Left lung (tissue), 10 donors: ENCODE data around the gene DDX41. TPM values are rescaled to one million over a fixed set of nuclear protein-coding genes. Genes with fewer than 3 reads are reported as not detected.

Source experiments
- ATAC-seq: fragments of 200-7000 bp; cut with Tn5 transposase; one replicate; pipeline ENCODE4 v1.9.1; 2020; ENCODE audit warnings: moderate library complexity
- DNase-seq, 4 donors: peaks; one replicate each; pipeline ENCODE4 v3.0.0-alpha.2; 2013 to 2020
- H3K27ac ChIP-seq, 2 donors: fragments of 200-600 bp; sonication (generic) in 1 of 2; one replicate each; pipeline versions ENCODE4 v1.5.0 to v1.8.0; 2020 to 2021
- H3K27me3 ChIP-seq, 2 donors: fragments of 200-600 bp; sonication (generic) in 1 of 2; one replicate each; pipeline versions ENCODE4 v1.5.0 to v1.8.0; 2020 to 2021
- H3K36me3 ChIP-seq, 2 donors: fragments of 200-600 bp; sonication (generic) in 1 of 2; one replicate each; pipeline versions ENCODE4 v1.5.0 to v1.8.0; 2020 to 2021
- H3K4me1 ChIP-seq, 2 donors: fragments of 200-600 bp; one replicate each; pipeline ENCODE4 v1.8.0; 2021
- H3K4me3 ChIP-seq, 2 donors: fragments of 200-600 bp; sonication (generic) in 1 of 2; one replicate each; pipeline versions ENCODE4 v1.5.0 to v1.8.0; 2020 to 2021; ENCODE audit warnings: mild to moderate bottlenecking in 1 of 2
- H3K9me3 ChIP-seq, 2 donors: fragments of 200-600 bp; sonication (generic) in 1 of 2; one replicate each; pipeline versions ENCODE4 v1.5.0 to v1.8.0; 2020 to 2021
- intact Hi-C, 2 donors: fragments of 100-400 bp; cut with DNase I; formaldehyde crosslinking; loops; one replicate each; pipeline versions ENCODE4 v1.11.2 to v1.14.2; 2022
- polyA plus RNA-seq, 6 donors: library from polyadenylated mRNA; unstranded; fragments of 120-200 nt; gene quantifications; one replicate each; pipeline ENCODE4 v1.2.1, GENCODE V29; 2013; ENCODE audit not compliant: insufficient read length in 6 of 6
- total RNA-seq, 2 donors: library from RNA; stranded (reverse); fragmentation: NEBNext Ultra II Directional; extraction: Animal tissue kit (Norgen Biotek cat#: 25700); gene quantifications; one replicate each; pipeline ENCODE4 v1.2.1, GENCODE V29; 2021
- TF ChIP-seq, protein P1 (sequence below), 2 donors: fragments of 200-600 bp; sonication (generic) in 1 of 2; IDR thresholded peaks; one replicate each; pipeline versions ENCODE4 v1.5.0 to v1.8.0; 2021; ENCODE audit warnings: antibody characterized with exemption in 2 of 2
- donor health status: DM: no; HTN: yes; CAD: no.
- donor health status: DM: no; HTN: no; CAD: no.

Gene DDX41
- total and polyA plus RNA-seq, 8 donors = 65.9 to 90.2 (median 81.9) TPM

DNA sequence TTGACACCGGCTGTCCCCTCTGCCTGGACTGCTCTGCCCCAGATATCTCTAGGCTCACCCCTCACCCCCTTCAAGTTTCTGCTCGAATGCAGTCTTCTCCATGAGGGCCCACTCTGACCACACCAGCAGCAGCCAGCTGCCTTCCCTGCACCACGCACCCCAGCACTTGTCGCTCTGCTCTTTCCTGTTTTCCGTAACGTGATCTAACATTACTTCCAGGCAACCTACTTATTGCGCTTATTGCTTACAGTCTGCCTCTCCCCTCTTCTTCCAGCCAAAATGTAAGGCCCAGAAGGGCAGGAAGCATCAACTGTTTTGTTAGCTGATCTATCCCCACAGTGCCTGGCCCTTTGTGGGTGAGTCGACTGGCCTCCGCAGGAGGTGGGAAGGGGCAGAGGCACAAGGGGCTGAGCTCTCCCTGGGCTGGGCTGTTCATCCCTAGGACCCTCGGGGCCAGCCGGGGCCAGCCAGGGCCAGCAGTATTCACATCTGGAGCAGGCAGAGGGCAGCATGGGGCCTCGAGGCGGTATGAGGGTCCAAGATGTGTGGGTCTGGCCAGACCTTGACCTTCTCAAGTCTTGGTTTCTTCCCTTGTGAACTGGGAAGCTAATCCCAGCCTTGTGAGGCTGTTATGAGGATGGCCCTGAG lies 31.7 kb downstream of the DDX41 start:
- Histone ChIP-seq H3K4me3 (no peak overlapping the region), H3K4me1 (peaks cover 3 to 5% of the 10 kb centered on the region in 2 donors), H3K27ac (no peak overlapping the region), H3K36me3 (peaks cover 0 to 90% of the 10 kb centered on the region in 2 donors), H3K27me3 (no peaks in the 10 kb centered on the region), H3K9me3 (no peaks in the 10 kb centered on the region)
- intact Hi-C loops = no loop called here
- DNase-seq (no peak), ATAC-seq (no peak)
- TF ChIP-seq, protein P1, sequence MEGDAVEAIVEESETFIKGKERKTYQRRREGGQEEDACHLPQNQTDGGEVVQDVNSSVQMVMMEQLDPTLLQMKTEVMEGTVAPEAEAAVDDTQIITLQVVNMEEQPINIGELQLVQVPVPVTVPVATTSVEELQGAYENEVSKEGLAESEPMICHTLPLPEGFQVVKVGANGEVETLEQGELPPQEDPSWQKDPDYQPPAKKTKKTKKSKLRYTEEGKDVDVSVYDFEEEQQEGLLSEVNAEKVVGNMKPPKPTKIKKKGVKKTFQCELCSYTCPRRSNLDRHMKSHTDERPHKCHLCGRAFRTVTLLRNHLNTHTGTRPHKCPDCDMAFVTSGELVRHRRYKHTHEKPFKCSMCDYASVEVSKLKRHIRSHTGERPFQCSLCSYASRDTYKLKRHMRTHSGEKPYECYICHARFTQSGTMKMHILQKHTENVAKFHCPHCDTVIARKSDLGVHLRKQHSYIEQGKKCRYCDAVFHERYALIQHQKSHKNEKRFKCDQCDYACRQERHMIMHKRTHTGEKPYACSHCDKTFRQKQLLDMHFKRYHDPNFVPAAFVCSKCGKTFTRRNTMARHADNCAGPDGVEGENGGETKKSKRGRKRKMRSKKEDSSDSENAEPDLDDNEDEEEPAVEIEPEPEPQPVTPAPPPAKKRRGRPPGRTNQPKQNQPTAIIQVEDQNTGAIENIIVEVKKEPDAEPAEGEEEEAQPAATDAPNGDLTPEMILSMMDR (IDR thresholded peaks at IDR 0.05) = no peak

DNA sequence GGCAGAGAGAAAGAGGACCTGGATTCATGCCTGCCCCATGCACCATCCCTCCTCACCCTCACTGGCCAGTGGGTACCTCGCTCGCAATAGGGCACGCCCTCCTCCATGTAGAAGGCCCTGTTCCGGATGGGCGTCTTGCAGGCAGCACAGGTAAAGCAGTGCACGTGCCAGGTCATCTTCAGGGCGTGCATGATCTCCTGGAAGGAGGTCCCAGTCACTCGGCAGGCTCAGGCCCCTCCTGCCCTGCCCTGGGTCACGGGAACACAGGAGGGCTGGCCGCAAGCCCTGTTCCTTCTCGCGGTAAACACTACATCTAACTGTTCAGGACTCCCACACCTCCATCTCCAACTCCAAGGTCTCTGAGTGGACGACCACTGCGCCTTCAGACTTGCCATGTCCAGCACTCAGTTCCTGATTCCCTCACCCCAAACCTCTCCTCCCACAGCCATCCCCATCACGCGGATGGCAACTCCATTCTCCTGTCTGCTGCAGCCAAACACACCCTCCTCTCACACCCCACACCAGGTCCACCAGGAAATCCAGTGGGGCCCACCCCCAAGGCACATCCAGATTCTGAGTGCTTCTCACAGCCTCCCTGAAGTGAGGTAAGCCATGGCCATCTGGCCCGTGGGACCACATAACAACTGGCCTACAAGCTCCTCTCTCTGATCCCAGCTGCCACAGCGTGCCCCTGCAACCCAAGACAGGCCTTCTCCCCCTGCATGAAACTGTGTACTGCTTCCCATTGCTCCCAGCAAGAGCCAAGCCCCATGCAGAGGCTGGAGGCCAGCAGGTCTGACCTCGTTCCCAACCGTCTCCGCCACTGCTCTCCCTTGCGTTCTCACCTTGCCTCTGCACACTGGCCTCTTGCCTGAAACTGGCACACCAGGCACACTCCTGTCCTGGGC lies 32.5 kb downstream of the DDX41 start:
- peaks cover 11 to 13% of the 10 kb centered on the region in 2 donors for H3K4me1 ChIP-seq
- no peak overlapping the region for H3K4me3 ChIP-seq
- H3K27ac ChIP-seq = no peak overlapping the region
- no peak for ATAC-seq
- no peaks in the 10 kb centered on the region for H3K27me3 ChIP-seq
- TF ChIP-seq, protein P1 (IDR thresholded peaks at IDR 0.05) = no peak
- intact Hi-C loops = no loop called here
- DNase-seq = no peak
- peaks cover 0 to 83% of the 10 kb centered on the region in 2 donors for H3K36me3 ChIP-seq
- H3K9me3 ChIP-seq = no peaks in the 10 kb centered on the region

DNA sequence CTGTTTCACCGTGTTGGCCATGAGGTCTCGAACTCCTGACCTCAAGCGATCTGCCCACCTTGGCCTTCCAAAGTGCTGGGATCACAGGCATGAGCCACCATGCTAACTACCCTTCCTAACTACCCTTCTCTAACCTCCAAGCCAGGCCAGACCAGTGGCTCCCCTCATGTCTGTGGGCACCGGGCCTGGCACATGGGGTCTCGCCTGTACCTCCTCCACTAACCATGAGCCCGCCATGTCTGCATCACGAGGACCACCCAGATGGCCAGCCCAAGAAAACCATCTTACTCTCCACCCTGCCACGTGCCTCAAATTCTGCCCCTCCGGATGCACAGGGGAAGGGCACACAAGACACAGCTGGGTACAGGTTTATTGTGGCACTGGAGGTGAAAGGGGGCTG lies 33.7 kb downstream of the DDX41 start:
- intact Hi-C loops = no loop called here
- ATAC-seq (no peak), DNase-seq (no peak)
- TF ChIP-seq, protein P1 (IDR thresholded peaks at IDR 0.05) = no peak
- H3K4me3 ChIP-seq = no peak overlapping the region
- H3K27me3 ChIP-seq = no peaks in the 10 kb centered on the region
- peaks cover 0 to 70% of the 10 kb centered on the region in 2 donors for H3K36me3 ChIP-seq
- peaks cover 20 to 25% of the 10 kb centered on the region in 2 donors for H3K4me1 ChIP-seq
- H3K9me3 ChIP-seq = no peaks in the 10 kb centered on the region
- no peak overlapping the region for H3K27ac ChIP-seq

DNA sequence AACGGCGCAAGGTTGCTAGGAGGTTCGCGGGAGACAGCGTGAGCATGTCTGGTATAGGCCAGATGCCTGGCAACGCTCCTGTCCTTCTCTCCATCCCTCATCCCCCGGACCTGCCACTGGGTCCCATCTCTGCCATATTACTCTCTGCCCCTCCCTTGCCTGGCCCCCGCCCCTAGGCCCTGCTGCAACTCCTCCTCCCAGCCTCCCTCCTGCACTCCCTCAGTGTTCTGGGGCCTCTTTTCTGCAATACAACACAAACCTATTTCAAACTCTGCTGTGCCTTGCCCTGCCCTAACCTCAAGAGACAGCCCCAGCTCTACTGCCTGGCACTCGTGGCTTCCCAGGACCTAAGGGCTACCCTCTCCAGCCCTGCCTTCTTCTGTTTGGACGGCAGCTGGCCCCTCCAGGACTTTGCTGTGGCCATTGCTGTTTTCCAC lies 34.4 kb downstream of the DDX41 start:
- no peak overlapping the region for H3K4me3 ChIP-seq
- TF ChIP-seq, protein P1 (IDR thresholded peaks at IDR 0.05) = no peak
- intact Hi-C loops = no loop called here
- H3K27ac ChIP-seq = no peak overlapping the region
- ATAC-seq = no peak
- H3K4me1 ChIP-seq = peaks cover 20 to 31% of the 10 kb centered on the region in 2 donors
- H3K9me3 ChIP-seq = no peaks in the 10 kb centered on the region
- no peak for DNase-seq
- no peaks in the 10 kb centered on the region for H3K27me3 ChIP-seq
- H3K36me3 ChIP-seq = peaks cover 0 to 64% of the 10 kb centered on the region in 2 donors

DNA sequence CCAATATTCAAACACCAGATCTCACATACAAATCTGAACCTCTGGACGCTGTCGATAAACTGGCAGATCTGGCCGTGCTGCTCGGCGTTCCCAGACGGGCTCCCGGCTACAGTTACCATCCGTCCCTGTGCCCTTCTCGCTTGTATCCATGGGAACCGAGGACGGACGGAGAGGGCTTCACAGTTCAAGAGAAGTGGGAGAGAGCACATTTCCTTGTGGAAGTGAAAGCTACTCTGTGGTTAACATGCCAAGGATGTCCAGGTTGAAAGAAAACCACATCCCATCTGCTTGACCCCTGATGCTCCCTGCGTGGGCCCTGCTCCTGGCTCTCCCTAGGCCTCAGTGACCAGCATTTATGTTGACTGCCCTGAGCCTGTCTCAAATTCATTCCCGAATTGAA lies 37.0 kb downstream of the DDX41 start:
- Histone ChIP-seq H3K27ac (peak overlapping the region; percentile 26 to 73), H3K9me3 (no peaks in the 10 kb centered on the region), H3K4me1 (peaks cover 20 to 36% of the 10 kb centered on the region in 2 donors), H3K27me3 (peaks cover 0 to 2% of the 10 kb centered on the region in 2 donors), H3K36me3 (peaks cover 0 to 38% of the 10 kb centered on the region in 2 donors), H3K4me3 (no peak overlapping the region)
- TF ChIP-seq, protein P1 (IDR thresholded peaks at IDR 0.05) = no peak
- intact Hi-C loops = no loop called here
- DNase-seq = no peak
- peak; percentile 1 for ATAC-seq
